ENCODE data around the gene SAMD9.
A peak's percentile ranks its signal among the peaks of the same experiment; 100 is the strongest.
"Not testable (repeated sequence)": the region's sequence is repeated elsewhere in the genome, so short reads cannot be mapped to it uniquely, and the experiment has no call there.

The SAMD9 gene

DNA sequence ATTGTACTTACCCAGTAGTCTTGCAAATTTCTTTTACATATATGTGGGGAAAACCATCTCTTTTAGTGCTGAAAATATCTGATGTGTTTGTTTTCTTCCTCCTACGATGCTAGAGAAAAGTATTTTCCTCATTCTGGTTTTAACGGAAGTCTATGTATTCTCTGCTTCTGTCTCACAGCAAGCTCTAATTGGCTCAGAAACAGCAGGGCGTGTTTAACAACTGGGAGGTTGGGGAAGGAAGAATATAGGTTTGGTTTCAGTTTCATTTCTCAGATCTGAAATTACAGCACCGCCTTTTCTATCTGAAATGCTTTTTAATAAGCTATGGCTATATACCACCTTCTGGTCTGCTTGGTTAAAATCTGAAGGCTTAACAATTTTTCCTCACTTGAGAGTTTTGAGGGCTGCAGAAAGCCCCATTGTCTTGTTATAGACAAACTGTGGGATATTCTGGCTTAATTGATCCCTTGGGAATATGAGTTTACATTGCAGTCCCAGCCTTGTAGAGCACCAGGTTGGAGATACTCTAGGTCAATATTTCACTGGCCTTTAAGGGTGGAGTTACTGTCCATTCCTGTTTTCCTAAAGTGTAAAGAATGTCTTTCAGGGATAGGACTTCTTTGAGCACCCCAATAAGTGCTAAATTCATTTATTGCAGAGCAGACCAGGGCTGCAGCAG, at the start of gene SAMD9:
Gene SAMD9, minus strand, starts transcription at position 128 of the 679 bp plus-strand sequence. CDS start 11,882 bp downstream, outside the sequence.
- DNase-seq: peak; percentile 89

DNA sequence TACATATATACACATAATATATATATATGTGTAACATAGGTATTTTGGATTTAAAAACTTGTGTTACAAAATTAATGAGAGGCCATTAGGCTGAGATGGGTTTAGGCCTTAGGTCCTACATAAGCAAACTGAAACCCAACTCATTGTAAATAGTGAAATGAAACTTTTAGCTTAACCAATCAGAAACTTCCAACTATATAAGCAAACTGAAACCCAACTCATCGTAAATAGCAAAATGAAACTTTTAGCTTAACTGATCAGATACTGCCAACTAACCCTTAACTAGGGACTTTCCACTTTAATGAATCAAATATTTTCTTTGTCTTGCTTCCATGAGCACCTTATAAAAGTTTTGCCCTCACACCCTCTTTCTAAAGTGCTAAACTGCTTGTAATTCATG, 47.7 kb upstream of the SAMD9 start:
- DNase-seq: no peak

DNA sequence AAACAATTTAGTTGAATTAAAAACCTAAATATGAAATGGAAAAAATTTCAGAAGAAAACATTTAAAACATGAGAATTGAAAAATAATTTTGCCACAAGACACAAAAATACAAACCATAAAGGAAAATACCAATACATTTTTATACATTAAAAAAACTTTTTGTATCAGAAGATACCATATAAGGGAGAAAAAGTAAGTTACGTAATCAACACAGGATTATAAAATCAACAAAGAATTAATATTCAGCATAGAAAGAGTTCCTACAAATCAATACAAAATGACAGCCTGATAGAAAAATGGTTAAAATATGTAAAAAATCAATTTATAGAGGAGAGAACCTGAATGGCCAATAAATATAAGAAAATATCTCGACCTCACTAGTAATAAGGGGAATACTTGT, 47.0 kb upstream of the SAMD9 start:
- DNase-seq: no peak

GRCh38 chr7:93161181-93161762, 43.5 kb upstream of the SAMD9 start:
- no peak for DNase-seq

DNA sequence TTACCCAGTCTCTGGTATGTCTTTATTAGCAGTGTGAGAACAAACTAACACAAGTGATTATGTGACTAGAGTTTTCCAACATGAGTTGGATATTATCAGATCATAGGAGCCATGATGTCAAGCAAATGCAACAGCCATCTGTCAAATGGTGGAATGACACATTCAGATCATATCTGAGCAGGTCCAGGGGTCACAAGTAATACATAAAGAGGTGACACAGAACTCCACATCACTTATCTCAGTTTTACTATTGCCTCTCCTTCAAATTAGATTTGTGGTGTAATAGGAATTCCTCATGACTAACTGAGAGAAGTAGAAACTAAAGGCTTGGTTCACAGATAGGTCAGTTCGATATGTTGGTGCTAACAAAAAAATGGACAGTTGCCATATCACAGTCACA, 42.6 kb upstream of the SAMD9 start:
- no peak for DNase-seq

DNA sequence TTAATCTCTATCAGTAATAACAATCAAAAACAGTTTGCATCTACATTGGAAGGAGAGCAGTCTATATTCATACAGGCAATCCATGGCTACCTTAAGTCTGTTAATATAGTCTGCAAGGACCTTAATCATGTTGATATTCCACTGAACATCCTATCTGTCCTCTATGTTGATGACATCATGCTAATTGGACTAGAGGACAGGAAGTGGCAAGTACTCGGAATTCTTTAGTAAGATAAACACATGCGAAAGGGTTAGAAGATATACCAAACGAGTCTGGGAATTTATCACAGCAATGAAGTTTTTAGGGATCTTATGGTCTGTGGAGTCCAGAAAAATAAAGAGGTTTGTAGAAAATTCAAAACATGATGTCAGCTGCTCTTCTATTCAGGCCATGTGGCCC, 41.7 kb upstream of the SAMD9 start:
- DNase-seq: no peak

DNA sequence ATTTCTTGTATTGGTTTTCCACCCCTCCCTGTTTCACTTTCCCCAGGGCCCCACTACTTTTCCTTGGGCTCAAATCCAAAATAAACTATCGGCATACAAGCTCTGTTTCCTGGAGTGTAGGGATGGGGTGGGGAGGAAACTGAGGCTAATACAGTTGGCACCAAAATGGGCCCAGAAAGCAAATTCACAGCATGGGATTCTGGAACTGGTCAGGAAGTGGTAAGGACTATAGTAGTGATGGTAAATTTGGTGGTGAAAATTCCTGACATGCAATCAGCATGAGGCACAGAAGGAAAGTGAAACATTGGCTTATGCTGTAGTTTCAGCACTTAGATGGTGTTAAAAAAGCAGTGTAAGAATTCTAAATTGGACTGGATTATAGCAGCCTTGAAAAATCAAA, 39.1 kb upstream of the SAMD9 start:
- DNase-seq: no peak

DNA sequence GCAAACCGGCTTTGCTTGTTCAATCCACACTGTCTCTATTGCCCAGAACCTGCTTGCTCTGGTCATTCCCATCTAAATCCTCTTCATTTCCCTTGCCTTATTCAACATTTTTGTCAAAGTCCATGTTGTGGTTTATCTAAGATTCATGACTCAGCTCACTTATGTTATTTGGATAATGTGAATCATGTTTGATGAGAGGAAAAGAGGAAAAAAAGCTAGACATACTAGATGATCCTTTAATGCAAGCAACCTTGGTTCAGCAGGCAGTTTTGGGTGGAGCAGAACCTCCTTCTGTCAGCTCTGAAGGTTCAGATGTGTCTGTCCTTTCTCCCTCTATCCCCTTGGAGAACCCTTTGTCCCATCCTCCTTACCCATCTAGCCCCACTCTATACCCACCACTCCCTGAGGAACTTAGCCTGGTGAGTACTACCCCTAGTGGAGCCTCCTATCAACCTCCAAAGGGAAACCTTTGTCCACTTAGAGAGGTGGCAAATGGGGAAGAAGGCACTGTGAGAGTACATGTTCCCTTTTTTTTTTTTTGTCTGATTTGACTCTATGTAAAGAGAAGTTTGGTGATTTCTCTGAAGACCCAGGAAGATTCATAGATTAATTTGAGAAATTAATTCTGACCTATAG, 32.5 kb upstream of the SAMD9 start:
- DNase-seq: no peak

- DNase-seq: no peak
Measured at GRCh38 chr7:93148727-93149126, 30.9 kb upstream of the SAMD9 start.

DNA sequence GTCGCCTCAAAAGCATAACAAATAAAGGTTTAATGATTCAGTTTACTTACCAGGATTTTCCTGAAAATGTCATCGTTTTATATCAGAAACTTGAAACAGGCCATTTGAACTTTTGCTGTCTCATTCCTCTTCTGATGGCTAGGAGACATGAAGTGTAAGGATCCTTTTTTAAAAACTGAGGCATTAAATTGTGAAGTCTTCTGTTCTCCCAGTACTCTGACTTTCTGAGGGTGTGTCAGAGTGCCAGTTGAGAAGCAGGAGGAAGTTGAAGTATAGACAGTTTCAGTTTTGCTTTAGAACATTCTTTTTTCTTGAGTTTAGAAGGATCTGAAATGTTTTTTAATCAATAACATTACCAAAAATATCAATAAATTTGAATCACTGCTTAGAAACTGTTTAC, 30.4 kb upstream of the SAMD9 start, which contains the start of gene SAMD9L:
Gene SAMD9L, minus strand, starts transcription at position 242 of the 400 bp plus-strand sequence. CDS start 12,414 bp downstream, outside the sequence.
- no peak for DNase-seq

- no peak for DNase-seq
Measured at GRCh38 chr7:93147363-93147762, 29.6 kb upstream of the SAMD9 start.

DNA sequence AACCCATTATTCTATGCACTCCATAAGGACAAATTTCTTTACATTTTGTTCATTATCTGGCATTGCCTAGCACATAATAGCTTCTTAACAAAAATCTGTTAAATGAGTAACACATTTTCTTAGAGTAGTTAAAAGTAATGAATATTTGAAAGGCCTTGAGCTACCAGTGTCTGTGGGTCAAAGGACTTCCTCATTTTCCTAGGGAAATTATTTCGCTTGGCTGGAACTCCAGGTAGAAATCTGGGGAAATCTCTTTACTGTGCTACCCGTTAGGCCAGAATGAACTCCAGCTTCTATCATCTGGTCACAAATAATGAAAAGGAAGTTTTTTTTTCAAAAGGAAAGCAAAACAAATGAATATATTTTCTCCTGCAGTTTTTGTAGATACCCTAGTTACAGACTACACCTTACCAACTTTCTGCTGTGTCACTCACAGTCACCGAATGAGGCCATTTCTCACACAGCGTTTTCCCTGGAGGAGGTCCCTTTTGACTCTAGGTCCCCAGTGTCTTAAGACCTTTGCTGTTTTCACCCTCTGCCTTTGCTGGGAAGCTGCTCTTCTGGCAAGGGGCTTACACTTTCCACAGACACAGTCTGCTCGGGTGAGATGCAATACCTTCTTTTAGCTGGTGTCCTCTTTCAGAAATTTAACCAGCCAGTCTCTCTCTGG, 28.8 kb upstream of the SAMD9 start:
- no peak for DNase-seq

DNA sequence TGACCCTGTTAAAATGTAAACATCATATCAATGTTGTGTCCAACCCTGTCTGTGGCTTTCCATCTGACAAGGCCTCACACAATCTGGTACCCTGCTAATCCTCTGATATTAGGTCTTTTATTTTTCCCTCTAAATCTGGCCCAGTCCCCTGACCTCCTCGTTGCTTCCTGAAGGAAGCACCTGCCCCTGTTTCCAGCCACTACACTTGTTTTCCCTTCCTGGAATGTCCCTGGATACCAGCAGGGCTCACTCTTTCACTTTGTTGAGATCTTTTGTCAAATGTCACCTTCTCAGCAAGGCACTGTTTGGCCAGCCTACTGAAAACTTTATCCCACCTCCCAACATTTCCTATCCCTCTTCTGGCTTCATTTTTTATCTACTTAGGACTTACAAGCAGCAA, 28.3 kb upstream of the SAMD9 start:
- DNase-seq: no peak

- no peak for DNase-seq
Measured at GRCh38 chr7:93145354-93145753, 27.6 kb upstream of the SAMD9 start.

- no peak for DNase-seq
Measured at GRCh38 chr7:93142127-93142526, 24.3 kb upstream of the SAMD9 start.

DNA sequence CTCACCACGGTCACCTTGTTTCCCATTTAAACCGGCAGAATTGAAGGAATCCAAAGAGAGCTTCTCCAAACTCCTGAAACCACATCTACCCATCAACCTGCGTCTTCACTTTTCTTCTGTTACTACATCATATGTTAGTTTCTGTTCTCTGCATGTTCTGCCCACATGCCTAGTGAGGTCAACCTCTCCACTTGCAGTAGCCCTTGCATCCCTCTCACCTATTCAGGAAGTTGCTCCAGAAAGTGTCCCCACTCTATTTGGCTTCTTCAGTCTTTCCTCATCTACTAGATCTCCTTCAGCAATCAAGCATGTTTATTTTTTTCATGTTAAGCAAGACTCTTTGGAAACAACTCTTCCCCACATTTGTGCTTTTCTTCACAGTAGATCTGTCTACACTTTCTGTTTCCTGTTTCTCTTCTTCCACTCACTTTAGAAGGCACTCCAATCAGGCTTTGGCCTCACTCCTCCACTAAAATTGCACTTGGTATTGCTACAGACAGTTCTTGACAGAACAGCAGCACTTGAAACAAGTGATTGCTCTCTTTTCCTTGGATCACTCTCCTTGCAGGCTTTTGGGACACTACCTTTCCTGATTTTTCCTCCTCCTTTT, 22.9 kb upstream of the SAMD9 start:
- no peak for DNase-seq

DNA sequence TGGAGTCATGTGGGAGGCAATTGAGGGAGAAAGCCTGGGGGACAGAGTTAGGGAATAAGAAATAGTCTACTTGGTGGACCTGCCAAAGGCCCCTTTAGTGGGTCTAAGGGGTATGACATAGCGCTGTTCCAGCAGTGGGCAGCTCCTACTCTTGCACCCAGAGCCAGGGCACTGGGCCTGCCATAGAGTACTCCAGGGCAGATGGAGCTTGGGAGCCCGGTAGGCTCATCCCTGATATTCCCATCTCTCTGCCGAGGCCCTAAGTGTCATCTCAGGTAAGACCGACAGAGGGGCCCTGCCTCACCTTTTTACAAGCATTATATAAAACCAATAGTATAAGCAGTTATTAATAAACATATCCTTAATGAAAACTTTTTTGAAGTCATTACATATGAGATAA, 20.8 kb upstream of the SAMD9 start:
- DNase-seq: no peak

GRCh38 chr7:93133005-93133404, 15.2 kb upstream of the SAMD9 start:
- DNase-seq: no peak

DNA sequence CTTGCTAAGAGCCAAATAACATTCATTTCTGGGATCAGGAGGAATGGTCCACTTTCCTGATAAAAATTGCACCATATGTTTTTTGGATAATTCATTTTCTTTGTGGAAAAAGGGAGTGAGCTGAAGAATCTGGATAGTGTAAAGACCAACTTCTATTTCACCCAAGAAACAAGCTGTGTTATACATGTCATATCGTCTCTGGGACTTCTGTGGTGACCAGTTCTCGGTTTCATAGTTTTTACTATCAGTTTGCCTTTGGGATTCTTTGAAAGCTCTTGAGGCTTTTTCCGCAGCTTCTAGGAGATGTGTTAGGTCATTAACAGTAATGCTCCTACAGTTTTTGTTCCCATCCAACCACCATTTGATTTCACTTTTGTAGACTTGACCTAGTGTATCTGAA, 14.4 kb upstream of the SAMD9 start:
- no peak for DNase-seq

DNA sequence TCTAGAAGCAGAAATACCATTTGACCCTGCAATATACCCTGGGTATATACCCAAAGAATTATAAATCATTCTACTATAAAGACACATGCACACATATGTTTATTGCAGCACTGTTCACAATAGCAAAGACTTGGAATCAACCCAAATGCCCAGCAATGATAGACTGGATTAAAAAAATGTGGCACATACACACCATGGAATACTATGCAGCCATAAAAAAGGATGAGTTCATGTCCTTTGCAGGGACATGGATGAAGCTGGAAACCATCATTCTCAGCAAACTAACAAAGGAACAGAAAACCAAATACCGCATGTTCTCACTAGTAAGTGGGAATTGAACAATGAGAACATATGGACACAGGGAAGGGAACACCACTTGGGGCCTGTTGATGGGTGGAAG, 9.2 kb upstream of the SAMD9 start:
- DNase-seq: not testable (repeated sequence)

DNA sequence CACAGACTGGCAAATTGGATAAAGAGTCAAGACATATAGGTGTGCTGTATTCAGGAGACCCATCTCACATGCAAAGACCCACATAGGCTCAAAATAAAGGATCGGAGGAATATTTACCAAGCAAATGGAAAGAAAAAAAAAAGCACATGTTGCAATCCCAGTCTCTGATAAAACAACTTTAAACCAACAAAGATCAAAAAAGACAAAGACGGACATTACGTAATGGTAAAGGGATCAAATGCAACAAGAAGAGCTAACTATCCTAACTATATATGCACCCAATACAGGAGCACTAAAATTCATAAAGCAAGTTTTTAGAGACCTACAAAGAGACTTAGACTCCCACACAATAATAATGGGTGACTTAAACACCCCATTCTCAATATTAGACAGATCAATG, 5.8 kb upstream of the SAMD9 start:
- DNase-seq: not testable (repeated sequence)

GRCh38 chr7:93120592-93121549, 3.1 kb upstream of the SAMD9 start:
- no peak for DNase-seq

Data from NCI-H2029 (cell line).